Thyroid gland (tissue), 4 donors: ENCODE results near the gene PSME4. TPM values are rescaled to one million over a fixed set of nuclear protein-coding genes. Genes with fewer than 3 reads are reported as not detected.

ENCODE experiments used
- DNase-seq, 2 donors: peaks; one replicate each; pipeline ENCODE4 v3.0.0-alpha.2; 2019
- H3K27ac ChIP-seq, 3 donors: fragments of 200-600 bp; sonication (generic); 1 replicate in 2 of 3; 2 replicates in 1 of 3; pipeline ENCODE4 v1.5.1; 2016 to 2019; ENCODE audit warnings: mild to moderate bottlenecking in 1 of 3, moderate library complexity in 1 of 3
- H3K27me3 ChIP-seq: fragments of 200-600 bp; sonication (generic); one replicate; pipeline ENCODE4 v1.5.1; 2019
- H3K36me3 ChIP-seq, 2 donors: fragments of 200-600 bp; sonication (generic); one replicate each; pipeline ENCODE4 v1.5.1; 2016 to 2019
- H3K4me1 ChIP-seq, 2 donors: fragments of 200-600 bp; sonication (generic); one replicate each; pipeline ENCODE4 v1.5.1; 2017 to 2019
- H3K4me3 ChIP-seq, 3 donors: fragments of 200-600 bp; sonication (generic); replicated peaks in 1 of 3; 1 replicate in 2 of 3; 2 replicates in 1 of 3; pipeline ENCODE4 v1.5.1; 2016; ENCODE audit warnings: mild to moderate bottlenecking in 1 of 3
- H3K9me3 ChIP-seq: fragments of 200-600 bp; sonication (generic); one replicate; pipeline ENCODE4 v1.5.1; 2017
- POLR2A ChIP-seq, 2 donors: fragments of 450-650 bp; IDR thresholded peaks; one replicate each; pipeline ENCODE4 v1.6.1; 2017; ENCODE audit warnings: antibody characterized with exemption in 2 of 2, mild to moderate bottlenecking in 2 of 2, moderate library complexity in 1 of 2
- WGBS, 2 donors: methylation state at CpG; one replicate each; pipeline ENCODE4 v1.1.5; 2017; 5-methylcytosine and 5-hydroxymethylcytosine counted together
- intact Hi-C: fragments of 100-400 bp; cut with DNase I; formaldehyde crosslinking; loops from one replicate; pipeline ENCODE4 v1.15.1; 2023
- total RNA-seq, 4 donors: library from RNA; depleted of rRNA; stranded (reverse); fragments of >200 nt; gene quantifications; one replicate each; pipeline ENCODE4 v1.2.3, GENCODE V29; 2016
- TF ChIP-seq, protein P1 (sequence below), 6 experiments: fragments of 200-600 bp in 3 of 6; fragments of 450-650 bp in 3 of 6; sonication (generic) in 3 of 6; IDR thresholded peaks; one replicate each; pipeline ENCODE4 v1.5.1; 2016 to 2019; ENCODE audit warnings: antibody characterized with exemption in 6 of 6, mild to moderate bottlenecking in 2 of 6, inconsistent platforms in 1 of 6, moderate library complexity in 1 of 6

Gene PSME4
- total RNA-seq, 4 donors from 2014 or later: 64.3 to 131 (median 84.4) TPM

DNA sequence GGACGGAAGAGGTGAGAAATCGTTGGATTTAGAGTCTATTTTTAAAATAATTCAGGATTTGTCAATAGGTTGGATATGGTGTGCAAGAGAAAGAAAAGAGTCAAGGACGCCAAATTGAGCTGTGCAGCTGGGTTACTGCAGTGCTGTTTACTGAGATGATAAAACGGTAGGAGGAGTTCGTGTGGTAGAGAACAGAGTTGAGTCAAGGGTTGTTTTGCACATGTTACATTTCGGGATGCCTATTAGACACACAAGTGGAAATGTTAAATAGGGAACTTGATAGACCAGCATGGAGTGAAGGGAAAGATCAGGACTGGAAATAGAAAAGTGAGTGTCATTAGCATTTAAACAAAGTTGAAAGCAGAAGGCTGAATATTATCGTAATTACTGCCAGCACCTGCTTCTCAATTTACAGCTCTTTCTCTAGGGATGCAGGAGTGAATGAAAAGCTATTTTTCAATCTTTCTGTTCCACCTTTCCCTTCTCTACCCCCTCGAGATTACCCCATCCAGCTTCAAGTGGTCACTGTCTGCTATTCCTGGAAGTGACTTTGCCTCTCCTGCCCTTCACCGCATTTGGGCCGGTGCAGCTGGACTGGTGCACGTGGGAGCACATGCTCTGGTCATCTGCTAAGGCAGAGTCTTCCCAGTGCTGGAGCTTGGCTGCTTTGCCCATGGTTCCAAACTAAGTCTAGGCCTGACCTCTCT is 141.4 kb downstream of the PSME4 start:
- no peak for DNase-seq
- no peaks in the 10 kb centered on the region for H3K4me1 ChIP-seq

DNA sequence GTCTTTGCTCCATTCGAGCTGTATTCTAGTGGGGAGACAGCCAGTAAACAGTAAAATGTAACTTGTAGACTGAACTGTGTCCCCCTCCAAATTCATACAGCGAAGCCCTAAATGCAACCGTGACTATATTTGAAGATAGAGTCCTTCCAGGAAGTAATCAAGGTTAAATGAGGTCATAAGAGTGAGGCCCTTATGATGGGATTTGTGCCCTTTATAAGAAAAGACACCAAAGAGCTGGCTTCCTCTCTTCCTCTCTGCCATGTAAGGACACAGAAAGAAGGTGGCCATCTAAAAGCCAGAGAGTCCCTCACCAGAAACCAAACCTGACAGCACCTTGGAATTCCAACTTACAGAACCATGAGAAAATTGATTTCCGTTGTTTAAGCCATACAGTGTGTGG is 142.5 kb downstream of the PSME4 start:
- Histone ChIP-seq H3K27me3 (no peaks in the 10 kb centered on the region), H3K4me1 (no peaks in the 10 kb centered on the region), H3K9me3 (no peaks in the 10 kb centered on the region), H3K27ac (no peak overlapping the region), H3K36me3 (no peaks in the 10 kb centered on the region), H3K4me3 (no peak overlapping the region)
- TF ChIP-seq, protein P1, sequence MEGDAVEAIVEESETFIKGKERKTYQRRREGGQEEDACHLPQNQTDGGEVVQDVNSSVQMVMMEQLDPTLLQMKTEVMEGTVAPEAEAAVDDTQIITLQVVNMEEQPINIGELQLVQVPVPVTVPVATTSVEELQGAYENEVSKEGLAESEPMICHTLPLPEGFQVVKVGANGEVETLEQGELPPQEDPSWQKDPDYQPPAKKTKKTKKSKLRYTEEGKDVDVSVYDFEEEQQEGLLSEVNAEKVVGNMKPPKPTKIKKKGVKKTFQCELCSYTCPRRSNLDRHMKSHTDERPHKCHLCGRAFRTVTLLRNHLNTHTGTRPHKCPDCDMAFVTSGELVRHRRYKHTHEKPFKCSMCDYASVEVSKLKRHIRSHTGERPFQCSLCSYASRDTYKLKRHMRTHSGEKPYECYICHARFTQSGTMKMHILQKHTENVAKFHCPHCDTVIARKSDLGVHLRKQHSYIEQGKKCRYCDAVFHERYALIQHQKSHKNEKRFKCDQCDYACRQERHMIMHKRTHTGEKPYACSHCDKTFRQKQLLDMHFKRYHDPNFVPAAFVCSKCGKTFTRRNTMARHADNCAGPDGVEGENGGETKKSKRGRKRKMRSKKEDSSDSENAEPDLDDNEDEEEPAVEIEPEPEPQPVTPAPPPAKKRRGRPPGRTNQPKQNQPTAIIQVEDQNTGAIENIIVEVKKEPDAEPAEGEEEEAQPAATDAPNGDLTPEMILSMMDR (IDR thresholded peaks at IDR 0.05): no peak
- no peak for TF ChIP-seq POLR2A (IDR thresholded peaks at IDR 0.05)
- intact Hi-C loops: no loop called here
- no peak for DNase-seq
- 94 to 97% methylated on average over 4 of the region's 4 CpGs for WGBS, 2 donors

More for the DNA sequence above, 141.4 kb downstream of the PSME4 start:
- H3K9me3 ChIP-seq: no peaks in the 10 kb centered on the region
- H3K27me3 ChIP-seq: no peaks in the 10 kb centered on the region
- no peak overlapping the region for H3K27ac ChIP-seq
- WGBS, 2 donors: 85 to 88% methylated on average over 11 of the region's 11 CpGs
- H3K36me3 ChIP-seq: no peaks in the 10 kb centered on the region
- H3K4me3 ChIP-seq: no peak overlapping the region
- intact Hi-C loops: no loop called here
- TF ChIP-seq, protein P1 (IDR thresholded peaks at IDR 0.05): no peak
- TF ChIP-seq POLR2A (IDR thresholded peaks at IDR 0.05): no peak

DNA sequence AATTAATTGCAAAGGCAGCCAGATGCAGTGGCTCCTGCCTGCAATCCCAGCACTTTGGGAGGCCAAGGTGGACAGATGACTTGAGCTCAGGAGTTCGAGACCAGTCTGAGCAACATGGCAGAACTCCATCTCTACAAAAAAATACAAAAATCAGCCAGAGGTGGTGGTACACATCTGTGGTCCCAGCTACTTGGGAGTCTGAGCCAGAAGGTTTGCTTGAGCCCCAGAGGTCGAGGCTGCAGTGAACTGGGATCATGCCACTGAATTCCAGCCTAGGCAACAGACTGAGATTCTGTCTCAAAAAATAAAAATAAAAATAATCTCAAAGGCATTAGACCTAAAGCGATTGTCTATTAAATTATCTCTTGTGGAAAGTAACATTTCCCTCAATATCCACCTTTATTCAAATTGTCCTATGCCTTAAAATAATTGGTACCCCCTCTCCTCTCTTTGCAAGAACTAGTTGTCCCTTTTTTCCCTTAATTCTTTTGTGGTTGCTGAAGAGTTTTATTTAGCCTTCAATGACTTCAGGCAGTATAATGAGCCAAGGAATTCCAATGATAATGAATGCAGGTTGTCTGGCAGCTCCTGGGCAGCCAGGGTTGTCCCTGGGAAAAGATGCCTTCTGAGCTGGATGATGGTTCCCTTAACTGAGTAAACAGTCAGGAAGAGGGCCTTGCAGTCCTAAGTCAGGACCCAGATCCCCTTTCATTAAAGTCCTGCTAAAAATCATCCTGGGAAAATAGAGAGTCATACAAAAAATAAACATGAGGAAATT is 143.2 kb downstream of the PSME4 start:
- intact Hi-C loops: no loop called here
- WGBS, 2 donors: 82 to 87% methylated on average over 3 of the region's 3 CpGs

DNA sequence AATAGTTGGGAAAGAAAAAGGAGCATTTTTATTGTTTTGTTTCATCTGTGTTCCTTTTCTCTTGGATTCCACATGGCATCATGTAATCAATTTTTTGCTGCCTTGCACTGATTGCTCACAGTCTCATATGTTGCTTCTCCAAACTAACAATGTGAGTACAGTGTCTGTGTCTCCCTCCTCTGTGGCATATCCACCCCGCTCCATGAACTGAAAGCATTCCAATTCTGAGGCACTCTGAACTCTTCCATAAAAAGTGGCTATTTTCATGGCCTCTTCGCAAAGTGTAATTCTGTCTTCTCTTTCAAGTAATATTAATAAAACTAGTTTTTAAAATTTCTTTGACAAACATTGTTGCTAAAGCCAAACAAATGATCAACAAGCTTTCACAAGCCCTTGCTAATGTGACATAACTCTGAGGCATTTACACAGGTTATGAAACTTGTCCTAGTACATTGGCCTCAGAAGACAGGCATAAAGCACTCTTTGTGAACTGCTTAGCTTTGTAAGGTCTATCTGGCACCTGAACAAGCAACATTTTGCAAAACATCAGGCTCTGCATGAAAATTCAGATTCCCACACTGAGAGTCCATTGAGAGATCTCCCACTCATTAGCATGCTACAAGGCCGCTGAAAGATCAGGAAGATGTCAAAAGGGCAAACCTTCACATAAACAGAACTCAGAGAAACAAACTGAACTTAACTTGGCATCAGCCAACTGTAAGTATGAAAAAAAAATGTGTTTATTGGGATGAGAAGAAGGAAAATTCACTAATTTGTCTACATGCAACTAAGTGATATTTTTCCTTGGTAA is 144.0 kb downstream of the PSME4 start:
- H3K36me3 ChIP-seq: no peaks in the 10 kb centered on the region
- no peaks in the 10 kb centered on the region for H3K27me3 ChIP-seq
- no peak overlapping the region for H3K4me3 ChIP-seq
- DNase-seq: no peak
- TF ChIP-seq, protein P1 (IDR thresholded peaks at IDR 0.05): no peak
- no peak for TF ChIP-seq POLR2A (IDR thresholded peaks at IDR 0.05)
- H3K9me3 ChIP-seq: no peaks in the 10 kb centered on the region
- H3K27ac ChIP-seq: no peak overlapping the region
- intact Hi-C loops: no loop called here
- H3K4me1 ChIP-seq: no peaks in the 10 kb centered on the region
- 53 to 84% methylated on average over 3 of the region's 3 CpGs for WGBS, 2 donors

More for the DNA sequence above, 143.2 kb downstream of the PSME4 start:
- no peaks in the 10 kb centered on the region for H3K4me1 ChIP-seq
- no peak overlapping the region for H3K4me3 ChIP-seq
- H3K27ac ChIP-seq: no peak overlapping the region
- H3K9me3 ChIP-seq: no peaks in the 10 kb centered on the region
- TF ChIP-seq POLR2A (IDR thresholded peaks at IDR 0.05): no peak
- TF ChIP-seq, protein P1 (IDR thresholded peaks at IDR 0.05): no peak
- no peaks in the 10 kb centered on the region for H3K27me3 ChIP-seq
- no peak for DNase-seq
- no peaks in the 10 kb centered on the region for H3K36me3 ChIP-seq
